ENCODE results near the gene NAPA.

The NAPA gene

DNA sequence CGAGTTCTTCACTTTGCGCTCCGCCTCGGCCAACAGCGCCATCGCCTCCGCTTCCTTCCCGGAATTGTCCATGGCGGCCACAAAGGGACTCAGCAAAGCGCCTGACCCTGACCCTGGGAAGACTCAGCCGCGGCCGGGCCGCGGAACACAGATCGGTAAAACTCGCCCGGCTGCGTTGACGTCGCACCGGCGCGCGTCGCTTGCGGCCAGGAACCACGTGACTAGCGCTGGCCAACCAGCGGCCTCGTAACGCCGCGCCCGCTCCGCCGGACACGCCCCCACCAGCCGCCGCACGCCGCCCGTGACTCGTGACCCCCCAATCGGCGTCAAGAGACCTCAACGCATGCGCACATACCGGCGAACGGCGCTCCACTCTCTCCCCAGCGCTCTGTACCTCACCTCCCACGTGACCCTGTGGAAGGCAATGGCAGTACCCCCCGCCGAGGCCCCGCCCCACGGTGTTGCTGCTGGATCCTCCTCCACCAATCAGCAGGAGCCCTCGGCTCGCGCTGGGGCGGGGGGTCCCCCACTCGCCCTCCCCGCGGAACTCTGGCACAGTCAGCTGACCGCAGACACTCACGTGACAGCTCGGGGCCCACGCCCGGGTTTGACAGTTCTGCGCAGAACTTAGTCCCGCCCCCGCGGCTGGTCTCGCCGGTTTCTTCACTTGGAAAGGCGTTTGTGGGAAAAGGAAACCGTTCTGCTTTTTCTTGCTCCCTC is at the start of gene NAPA:
NAPA (minus strand) TSS at position 195 of the 720 bp plus-strand sequence; CDS start at position 72, 123 bp downstream.
- DNase-seq (ENCODE audit: low read depth): peak; percentile 99

DNA sequence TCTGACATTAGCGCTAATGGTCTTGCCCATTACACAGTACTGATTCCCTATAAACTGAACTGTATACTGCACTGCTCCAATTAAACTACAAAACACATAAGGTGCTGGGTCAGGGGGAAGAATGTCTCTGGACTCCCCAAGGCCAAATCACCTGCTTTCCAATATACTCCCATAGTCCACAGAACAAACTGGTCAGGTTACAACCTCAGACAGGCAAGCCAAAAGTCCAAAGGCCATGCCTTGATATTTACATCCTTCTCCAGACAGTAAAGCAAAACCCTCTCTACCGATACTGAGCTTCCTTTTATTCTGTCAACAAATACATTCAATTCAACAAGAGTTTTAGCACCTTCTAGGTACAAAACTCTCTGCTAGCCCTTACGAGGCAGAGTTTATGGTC is 49.2 kb upstream of the NAPA start:
- DNase-seq (ENCODE audit: low read depth): no peak

DNA sequence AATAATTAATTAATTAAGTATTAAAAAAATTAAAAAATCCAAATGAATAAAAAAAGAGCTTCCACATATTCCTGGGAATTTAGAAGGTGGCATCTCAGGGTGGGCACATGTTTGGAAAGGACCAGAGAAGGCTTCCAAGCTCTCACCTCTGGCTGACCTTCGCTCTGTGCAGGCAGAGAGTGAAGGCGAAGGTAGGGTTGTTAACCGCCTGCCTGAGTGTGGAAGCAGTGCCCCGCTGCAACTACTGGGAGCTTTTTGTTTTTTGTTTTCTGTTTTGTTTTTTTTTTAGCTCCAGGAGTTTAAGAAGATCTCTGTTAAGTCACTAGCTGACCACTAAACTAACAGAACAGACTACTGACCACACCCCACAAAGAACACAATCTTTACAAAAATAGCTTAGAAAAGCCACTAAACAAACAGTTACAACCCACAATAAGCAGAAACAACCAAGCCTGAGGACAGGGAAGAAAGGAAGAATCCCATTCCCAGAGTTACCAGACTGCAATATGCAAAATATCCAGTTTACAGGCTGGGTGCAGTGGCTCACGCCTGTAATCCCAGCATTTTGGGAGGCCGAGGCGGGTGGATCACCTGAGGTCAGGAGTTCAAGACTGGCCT is 46.7 kb upstream of the NAPA start:
- DNase-seq (ENCODE audit: low read depth): no peak

DNA sequence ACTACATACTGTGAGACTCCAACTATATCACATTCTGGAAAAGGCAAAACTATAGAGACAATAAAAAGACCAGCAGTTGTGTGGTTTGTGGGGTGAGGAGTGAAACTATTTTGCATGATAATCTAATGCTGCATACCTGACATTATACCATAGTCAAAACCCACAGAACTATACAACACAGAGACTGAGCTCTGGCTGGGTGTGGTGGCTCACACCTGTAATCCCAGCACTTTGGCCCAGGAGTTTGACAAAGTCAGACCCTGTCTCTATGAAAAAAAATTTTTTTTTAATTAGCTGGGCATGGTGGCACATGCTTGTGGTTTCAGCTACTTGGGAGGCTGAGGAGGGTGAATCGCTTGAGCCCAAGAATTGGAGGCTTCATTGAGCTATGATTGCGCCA is 46.1 kb upstream of the NAPA start:
- no peak for DNase-seq (ENCODE audit: low read depth)

DNA sequence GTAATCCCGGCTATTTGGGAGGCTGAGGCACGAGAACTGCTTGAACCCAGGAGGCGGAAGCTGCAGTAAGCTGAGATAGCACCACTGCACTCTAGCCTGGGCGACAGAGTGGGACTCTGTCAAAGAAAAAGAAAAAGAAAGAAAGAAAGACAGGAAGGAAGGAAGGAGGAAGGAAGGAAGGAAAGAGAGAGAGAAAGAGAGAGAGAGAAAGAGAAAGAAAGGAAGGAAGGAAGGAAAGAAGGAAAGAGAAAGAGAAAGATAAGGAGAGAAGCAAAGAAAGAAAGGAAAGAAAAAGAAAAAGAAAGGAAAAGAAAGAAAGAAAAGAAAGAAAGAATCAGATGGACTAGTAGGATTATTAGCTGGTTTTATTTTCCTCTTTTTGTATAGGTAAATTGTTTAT is 35.3 kb upstream of the NAPA start:
- DNase-seq (ENCODE audit: low read depth): no peak

DNA sequence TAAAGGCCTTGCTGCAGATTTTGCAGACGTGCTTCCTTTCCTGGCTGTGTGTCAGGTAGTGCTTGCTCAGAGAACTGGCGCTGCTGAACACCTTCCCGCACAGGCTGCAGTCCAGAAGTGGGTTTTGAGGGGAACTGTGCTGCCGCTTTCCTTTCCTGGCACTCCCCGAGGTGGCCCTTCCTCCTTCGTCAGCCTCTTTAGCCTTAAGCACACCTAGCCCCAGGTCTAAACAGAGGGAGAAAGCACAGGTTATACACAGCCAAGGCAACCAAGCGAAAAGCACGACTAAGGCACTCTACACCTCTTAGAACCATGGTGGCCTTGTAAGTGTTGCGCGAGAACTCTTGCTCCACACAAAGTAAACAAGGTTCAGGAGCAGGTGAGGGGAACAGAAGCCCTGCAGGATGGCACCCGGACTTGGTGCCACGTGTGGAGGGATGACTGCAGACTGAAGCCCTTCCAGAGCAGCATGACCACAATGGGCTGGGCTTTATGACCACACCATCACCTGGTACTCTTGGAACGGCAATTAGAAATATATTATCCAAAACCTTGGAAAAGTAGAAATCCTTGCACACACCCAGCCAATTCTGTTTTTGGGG is 34.5 kb upstream of the NAPA start:
- DNase-seq (ENCODE audit: low read depth): no peak

DNA sequence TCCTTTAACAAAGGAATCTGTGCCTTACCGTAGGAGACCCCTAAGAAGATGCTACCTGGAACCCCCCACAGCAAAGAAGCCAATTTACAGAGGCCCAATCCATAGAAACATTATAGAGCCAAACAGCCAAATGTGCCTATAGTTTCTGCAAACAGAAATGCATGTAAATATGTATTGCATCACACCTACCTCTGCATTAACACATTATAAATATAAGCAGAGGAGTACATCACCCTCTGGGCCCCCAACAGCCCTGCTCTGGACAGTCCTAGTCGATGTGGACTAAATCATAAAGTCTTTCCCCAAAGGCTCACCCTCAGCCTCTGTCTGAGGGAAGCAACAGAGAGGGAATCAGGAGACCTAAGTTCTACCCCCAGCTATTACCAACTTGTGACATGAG is 32.3 kb upstream of the NAPA start:
- DNase-seq (ENCODE audit: low read depth): no peak

DNA sequence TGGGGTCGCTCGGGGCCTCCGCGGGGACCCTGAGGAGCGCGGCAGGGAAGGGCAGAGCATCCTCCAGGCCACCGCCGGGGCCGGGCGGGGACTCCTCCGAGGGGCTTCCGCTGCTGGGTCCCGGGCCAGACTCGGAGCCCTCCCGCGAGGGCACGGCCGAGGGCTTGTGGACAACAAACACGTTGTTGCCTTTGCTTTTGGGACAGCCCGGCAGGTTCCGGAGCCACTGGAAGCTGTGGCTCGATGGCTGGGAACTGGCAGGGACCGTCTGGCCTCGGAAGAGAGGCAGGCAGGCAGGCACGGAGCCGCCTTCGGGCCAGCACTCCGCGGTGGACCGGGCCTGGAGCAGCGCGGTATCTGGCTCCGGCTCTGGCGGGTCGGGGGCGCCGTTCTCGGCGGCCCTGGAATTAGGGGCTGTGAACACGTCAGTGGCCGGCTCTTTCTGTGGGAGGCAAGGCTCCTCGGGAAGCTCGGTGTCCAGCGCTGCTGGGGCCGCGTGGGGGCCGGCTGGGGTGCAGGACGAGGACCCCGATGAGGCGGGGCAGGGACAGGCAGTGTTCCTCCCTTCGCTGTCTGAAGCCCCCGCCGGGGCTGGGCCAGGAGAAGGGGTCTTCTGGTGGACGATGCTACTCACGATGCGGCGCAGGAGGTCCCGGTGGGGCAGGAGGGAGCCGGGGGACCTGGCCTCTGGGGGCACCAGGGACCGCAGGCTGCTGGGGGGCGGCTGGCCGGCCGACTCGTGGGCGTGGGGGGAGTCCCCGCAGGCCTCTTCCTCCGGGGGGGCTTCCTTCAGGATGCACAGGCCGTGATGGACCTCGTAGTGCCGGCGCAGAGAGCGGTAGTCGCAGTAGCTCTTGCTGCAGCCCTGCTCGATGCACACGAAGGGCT is 30.4 kb upstream of the NAPA start:
- DNase-seq (ENCODE audit: low read depth): no peak

DNA sequence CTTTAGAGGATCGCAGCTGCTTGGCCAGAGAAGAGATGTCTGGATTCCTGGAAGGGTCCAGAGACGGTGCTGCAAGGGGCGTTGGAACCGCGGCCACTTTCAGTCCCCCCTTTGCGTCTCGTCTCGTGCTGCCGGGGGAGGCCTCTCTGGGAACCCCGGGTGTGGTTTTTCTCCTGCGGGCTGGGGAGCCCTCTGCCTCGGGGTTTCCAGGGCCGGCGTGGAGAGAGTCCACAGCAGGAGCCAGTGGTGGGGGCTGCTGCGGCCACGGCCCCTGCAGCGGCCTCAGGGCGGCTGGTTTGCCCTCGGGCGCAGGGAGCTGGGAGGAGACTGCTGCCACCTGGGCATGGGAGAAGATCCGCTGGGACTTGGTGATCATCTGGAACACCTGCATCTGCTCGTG is 29.6 kb upstream of the NAPA start:
- DNase-seq (ENCODE audit: low read depth): no peak

DNA sequence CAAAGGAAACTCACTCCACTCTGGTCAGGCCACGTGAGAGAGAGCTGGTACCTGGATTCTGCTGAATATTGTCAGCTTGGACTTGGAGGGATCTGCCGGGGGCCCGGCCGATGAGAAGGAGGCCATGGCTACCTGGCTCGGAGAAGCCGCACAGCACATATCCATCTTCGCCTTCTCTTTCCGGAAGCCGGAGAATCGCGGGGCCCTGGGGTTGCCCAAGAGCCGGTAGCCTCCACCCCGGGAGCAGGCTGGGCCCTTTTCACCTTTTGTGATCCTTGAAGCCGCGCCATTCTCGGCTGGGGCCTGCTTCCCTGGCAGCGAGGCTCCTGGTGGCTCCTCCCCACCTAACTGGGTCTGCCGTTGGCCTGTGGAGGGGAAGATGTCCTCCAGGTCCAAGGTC is 29.2 kb upstream of the NAPA start:
- no peak for DNase-seq (ENCODE audit: low read depth)

DNA sequence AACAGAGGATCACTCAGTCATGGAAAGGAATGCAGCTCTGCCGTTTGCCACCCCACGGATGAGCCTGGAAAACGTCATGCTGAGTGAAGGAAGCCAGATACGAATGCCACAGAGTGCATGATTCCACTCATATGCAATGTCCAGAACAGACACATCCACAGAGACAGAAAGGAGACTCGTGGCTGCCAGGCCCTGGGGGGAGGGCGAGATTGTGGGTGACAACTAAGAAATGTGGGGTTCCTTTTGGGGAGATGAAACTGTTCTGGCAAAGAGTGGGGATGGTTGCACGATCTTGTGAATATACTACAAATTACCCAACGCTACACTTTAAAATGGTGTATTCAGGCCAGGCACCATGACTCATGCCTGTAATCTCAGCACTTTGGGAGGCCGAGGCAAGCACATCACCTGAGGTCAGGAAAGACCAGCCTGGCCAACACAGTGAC is 27.2 kb upstream of the NAPA start:
- no peak for DNase-seq (ENCODE audit: low read depth)

DNA sequence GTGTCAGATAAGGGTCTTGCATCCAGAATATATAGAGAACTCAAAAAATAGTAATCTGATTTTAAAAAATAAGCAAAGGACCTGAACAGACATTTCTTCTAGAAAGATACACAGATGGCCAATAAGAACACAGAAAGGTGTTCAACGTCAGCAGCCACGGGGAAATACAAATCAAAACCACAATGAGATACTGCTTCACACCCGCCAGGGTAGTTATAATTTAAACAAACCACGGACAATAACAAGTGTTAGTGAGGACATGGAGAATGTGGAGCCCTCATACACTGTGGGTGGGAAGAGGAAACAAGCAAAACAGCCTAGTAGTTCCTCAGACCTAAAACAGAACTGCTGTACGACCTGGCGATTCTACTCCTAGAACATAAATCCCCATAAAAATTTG is 26.7 kb upstream of the NAPA start:
- DNase-seq (ENCODE audit: low read depth): no peak

DNA sequence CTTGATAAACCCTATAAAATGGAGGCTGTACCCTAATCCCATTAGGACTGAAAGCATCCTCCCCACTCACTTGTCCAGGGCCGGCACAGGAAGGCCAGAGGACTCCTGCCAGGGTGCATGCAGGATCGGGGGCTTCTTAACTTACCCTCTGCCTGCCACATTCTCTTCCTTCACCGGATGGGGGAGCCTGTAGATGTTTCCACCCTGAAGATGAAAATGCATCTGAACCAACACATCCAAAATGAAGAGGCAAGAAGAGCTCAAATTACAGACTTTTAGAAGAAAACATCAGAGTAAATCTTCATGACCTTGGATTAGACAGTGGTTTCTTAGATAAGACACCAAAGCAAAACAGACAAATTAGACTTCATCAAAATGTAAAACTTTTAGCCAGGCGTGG is 25.9 kb upstream of the NAPA start:
- DNase-seq (ENCODE audit: low read depth): no peak

DNA sequence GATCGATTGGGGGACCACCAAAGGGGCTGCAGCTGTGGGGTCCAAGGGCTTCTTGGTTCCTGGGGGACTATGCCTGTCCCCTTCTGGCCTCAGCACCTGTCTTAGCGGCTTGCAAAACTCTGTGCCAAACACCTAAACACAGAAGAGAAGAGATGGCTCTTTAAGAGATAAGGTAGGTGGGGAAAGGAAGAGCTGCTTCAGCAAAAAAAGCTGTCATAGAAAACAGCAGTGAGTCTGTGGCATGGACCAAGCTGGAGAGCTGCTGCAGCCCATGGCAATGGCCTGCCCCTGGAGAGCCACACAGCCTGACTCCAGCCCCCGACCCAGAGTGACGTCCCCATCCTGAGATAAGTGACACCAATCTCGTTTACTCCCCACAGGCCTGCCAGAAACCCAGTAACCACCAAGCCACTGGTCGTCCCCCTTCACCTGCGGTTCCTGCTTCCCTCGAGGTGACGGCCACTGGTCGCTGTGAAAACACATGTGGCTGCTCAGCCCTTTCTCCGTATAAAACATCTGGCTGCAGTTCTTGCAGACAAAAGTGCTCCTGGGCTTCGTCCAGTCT is 25.0 kb upstream of the NAPA start:
- DNase-seq (ENCODE audit: low read depth): no peak

DNA sequence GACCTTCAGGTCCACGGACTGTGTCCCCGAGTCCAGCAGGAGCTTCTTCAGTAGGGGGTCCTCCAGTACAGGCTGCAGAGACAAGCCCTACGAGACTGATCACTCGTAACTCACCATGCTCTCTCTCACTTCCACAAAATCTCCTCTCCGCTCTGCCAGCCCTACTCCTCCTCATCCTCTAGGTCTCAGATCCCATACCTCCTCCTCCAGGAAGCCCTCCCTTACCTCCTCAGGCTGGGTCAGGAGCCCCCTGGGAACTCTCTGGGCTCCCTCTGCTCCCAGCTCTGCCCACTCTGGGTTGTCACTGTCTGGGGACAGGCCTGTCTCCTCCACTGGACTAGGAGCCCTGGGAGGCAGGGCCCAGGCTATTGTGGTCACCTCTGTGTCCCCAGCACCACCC is 23.9 kb upstream of the NAPA start:
- DNase-seq (ENCODE audit: low read depth): no peak

DNA sequence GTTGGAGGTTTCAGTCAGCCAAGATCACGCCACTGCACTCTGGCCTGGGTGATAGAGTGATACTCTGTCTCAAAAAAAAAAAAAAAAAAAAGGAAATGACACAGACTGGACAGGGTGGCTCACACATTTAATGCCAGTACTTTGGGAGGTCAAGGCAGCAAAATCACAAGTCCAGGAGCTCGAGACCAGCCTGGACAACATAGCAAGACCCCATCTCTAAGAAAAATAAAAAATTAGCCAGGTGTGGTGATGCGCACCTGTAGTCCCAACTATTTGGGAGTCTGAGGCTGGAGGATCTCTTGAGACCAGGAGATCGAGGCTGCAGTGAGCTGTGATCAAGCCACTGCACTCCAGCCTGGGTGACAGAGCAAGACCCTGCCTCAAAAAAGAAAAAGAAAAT is 22.6 kb upstream of the NAPA start:
- no peak for DNase-seq (ENCODE audit: low read depth)

DNA sequence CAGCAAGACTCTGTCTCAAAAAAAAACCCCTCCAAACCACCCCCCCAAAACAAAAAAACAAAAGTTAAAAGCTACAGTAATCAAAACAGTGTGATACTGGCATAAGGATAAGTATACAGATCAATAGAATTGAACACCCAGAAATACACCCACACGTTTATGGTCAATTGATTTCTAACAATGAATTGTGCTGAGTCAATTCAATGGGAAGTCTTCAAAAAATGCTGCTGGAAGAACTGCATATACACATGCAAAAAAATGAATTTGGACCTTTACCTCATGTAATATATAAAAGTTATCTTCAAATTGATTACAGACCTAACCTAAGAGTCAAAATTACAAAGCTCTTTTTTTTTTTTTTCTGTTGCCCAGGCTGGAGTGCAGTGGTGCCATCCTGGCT is 19.8 kb upstream of the NAPA start:
- DNase-seq (ENCODE audit: low read depth): no peak

DNA sequence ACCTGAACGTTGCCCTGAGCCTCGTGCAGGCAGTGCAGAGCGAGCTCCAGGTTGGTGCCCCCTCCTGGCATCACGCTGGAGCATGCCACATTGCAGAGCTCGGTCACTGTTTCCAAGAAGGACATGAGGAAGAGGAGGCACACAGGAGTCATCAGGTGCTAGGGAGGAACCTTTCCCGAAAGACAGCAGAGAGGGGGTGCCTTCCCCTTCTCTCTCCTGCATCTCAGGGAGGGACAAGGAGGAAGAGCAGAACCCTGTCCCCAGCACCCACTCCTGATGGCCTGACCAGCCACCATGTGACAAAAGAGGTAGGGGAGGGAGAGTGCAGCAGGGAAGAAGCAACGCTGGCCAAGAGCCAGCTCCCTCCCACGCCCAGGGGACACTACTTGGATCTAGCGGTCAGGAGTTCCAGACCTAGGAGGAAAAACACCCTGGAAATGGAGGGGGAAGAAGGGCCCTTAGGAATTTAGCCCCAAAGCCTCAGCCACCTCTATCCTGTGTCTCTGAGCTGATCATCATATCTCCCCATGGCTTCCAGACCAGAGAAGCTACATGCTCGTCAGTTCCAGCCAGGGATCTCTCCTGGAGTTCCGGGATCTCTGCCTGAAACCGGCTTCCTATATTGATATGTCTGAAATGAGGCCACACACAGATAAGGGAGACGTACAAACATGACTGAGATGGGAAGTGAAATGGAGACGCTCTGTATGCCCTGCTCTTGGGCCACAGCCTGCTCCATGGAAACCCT is 17.0 kb upstream of the NAPA start:
- DNase-seq (ENCODE audit: low read depth): no peak

DNA sequence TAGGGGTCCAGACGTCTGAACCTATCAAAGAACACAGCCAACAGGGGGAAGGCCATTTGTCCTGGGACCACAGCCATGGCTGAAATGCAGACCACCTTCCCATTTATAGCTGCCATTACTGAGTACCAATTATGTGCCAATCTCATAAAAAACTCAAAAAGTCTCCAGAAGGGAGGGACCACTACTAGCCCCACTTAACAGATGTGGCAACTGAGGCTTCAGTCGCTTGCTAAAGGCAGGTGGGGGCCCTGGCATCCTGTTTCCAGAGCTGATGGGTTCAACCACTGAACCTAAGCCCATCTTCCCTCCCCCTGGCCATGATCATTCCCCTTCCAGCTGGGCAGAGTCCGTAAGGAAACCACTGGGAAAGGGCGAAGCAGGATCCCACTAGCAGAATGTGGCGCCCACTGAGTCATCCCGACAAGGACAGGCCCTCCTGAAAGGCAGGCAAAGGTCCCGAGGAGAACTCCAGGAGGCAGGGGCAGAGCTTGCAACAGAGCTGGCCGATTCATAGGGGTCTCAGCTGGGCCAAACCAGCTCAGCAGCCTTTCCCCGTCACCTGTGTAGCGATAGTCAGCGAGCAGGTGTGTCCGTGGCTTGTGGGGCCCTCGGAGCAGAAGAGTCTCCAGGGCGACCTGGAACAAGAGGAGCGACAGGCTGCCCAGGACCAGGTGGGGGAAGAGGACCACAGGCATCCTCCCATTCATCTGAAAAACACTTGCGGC is 14.3 kb upstream of the NAPA start:
- no peak for DNase-seq (ENCODE audit: low read depth)

DNA sequence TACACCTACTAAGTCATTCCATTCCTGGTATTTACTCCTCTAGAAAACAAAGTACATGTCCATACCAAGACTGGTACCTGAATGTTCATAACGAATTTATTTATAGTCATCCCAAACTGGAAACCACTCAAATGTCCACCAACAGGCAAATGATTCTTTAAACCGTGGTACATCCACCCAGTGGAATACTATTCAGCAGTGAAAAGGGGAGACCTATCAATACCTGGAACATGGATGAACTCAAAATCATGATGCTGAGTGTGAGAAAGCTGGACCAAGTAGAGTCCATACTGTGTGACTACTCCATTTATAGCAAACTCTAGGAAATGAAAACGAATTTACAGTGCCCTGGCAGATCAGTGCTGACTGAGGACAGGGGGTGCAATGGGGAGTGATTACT is 11.9 kb upstream of the NAPA start:
- no peak for DNase-seq (ENCODE audit: low read depth)

DNA sequence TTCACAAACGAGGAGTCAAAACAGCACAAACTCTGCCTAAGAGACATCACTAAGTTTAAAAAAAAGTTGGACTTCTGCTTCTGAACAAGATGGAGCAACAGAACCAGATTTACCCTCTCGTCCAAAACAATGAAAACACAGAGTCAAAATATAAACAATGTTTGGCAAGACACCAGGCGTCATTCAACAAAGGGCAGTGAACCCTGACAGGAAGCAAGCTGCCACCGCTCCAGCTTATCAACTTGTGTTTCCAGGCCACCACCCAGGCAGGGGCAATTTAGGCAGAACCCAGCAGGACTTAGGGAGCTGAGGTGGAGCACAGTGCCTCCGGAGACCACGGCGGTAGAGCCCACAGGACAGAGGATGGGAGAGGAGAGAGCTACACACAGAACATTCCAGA is 8.6 kb upstream of the NAPA start:
- no peak for DNase-seq (ENCODE audit: low read depth)

All from HS-27A (cell line).